HEK293 (cell line): ENCODE results near the gene LMO3.

Experiments
- BCL11B ChIP-seq: fragments of 450-650 bp; formaldehyde crosslinking; IDR thresholded peaks from 2 replicates; pipeline ENCODE4 v1.5.1; 2016; ENCODE audit warnings: low read depth, missing biosample characterization, missing genetic modification characterization
- GLI4 ChIP-seq: fragments of 450-650 bp; formaldehyde crosslinking; IDR thresholded peaks from 2 replicates; pipeline ENCODE4 v1.5.1; 2016; ENCODE audit warnings: missing biosample characterization, missing genetic modification characterization
- MZF1 ChIP-seq: fragments of 450-650 bp; formaldehyde crosslinking; IDR thresholded peaks from 2 replicates; pipeline ENCODE4 v1.5.1; 2017; ENCODE audit warnings: missing biosample characterization, missing genetic modification characterization, borderline replicate concordance
- RBAK ChIP-seq: fragments of 450-650 bp; formaldehyde crosslinking; IDR thresholded peaks from 2 replicates; pipeline ENCODE4 v1.5.1; 2016; ENCODE audit warnings: missing biosample characterization, missing genetic modification characterization
- WT1 ChIP-seq: fragments of 450-650 bp; formaldehyde crosslinking; IDR thresholded peaks from 2 replicates; pipeline ENCODE4 v1.5.1; 2016; ENCODE audit warnings: missing biosample characterization, missing genetic modification characterization
- ZBTB21 ChIP-seq: fragments of 450-650 bp; formaldehyde crosslinking; IDR thresholded peaks from 2 replicates; pipeline ENCODE4 v1.5.1; 2017; ENCODE audit warnings: missing biosample characterization, missing genetic modification characterization
- ZFP41 ChIP-seq: fragments of 450-650 bp; formaldehyde crosslinking; IDR thresholded peaks from 2 replicates; pipeline ENCODE4 v1.5.1; 2016; ENCODE audit warnings: missing biosample characterization, missing genetic modification characterization, borderline replicate concordance
- ZNF473 ChIP-seq: fragments of 450-650 bp; formaldehyde crosslinking; IDR thresholded peaks from 2 replicates; pipeline ENCODE4 v1.5.1; 2017; ENCODE audit warnings: missing biosample characterization, missing genetic modification characterization
- ZNF530 ChIP-seq: fragments of 450-650 bp; formaldehyde crosslinking; IDR thresholded peaks from 2 replicates; pipeline ENCODE4 v1.5.1; 2016; ENCODE audit warnings: low read depth, missing biosample characterization, missing genetic modification characterization
- ZNF777 ChIP-seq: fragments of 450-650 bp; formaldehyde crosslinking; IDR thresholded peaks from 2 replicates; pipeline ENCODE4 v1.5.1; 2017; ENCODE audit warnings: missing biosample characterization, missing genetic modification characterization, borderline replicate concordance
- TF ChIP-seq, protein P1 (sequence below): fragments of 450-650 bp; formaldehyde crosslinking; IDR thresholded peaks from 2 replicates; pipeline ENCODE4 v1.5.1; 2016; ENCODE audit warnings: missing biosample characterization, missing genetic modification characterization
- TF ChIP-seq, protein P2 (sequence below): fragments of 450-650 bp; formaldehyde crosslinking; optimal IDR thresholded peaks from 2 replicates; pipeline ENCODE3; 2016; ENCODE audit warnings: missing biosample characterization, mild to moderate bottlenecking, missing genetic modification characterization
- TF ChIP-seq, protein P3 (sequence below): fragments of 450-650 bp; formaldehyde crosslinking; IDR thresholded peaks from 2 replicates; pipeline ENCODE4 v1.5.1; 2016; ENCODE audit warnings: missing biosample characterization, missing genetic modification characterization
- TF ChIP-seq, protein P4 (sequence below): fragments of 450-650 bp; formaldehyde crosslinking; IDR thresholded peaks from 2 replicates; pipeline ENCODE4 v1.5.1; 2017; ENCODE audit warnings: missing biosample characterization, missing genetic modification characterization

DNA sequence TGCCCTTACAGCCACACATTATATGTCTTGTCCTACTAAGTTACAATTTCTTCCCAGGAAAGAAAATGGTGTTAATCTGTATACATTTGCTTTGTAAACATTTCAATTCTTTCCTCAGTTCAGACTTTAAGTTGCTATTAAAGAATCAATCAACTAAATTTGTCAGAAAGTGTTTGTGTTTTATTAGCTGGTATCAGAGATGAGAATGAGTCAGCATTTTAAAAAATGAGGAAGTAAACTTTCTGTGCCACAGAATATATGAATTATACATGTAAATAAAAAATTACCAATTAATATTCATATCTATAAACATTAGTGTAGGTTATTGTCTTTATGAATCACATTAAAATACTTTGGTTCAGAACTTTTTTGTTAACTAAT, 82.0 kb downstream of the LMO3 start:
- TF ChIP-seq, protein P1, sequence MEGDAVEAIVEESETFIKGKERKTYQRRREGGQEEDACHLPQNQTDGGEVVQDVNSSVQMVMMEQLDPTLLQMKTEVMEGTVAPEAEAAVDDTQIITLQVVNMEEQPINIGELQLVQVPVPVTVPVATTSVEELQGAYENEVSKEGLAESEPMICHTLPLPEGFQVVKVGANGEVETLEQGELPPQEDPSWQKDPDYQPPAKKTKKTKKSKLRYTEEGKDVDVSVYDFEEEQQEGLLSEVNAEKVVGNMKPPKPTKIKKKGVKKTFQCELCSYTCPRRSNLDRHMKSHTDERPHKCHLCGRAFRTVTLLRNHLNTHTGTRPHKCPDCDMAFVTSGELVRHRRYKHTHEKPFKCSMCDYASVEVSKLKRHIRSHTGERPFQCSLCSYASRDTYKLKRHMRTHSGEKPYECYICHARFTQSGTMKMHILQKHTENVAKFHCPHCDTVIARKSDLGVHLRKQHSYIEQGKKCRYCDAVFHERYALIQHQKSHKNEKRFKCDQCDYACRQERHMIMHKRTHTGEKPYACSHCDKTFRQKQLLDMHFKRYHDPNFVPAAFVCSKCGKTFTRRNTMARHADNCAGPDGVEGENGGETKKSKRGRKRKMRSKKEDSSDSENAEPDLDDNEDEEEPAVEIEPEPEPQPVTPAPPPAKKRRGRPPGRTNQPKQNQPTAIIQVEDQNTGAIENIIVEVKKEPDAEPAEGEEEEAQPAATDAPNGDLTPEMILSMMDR = no peak
- TF ChIP-seq BCL11B (tag by site-specific recombination) = no peak
- no peak for TF ChIP-seq ZBTB21 (tag by site-specific recombination)
- no peak for TF ChIP-seq ZNF530 (tag by site-specific recombination)
- TF ChIP-seq WT1 = no peak
- TF ChIP-seq, protein P2, sequence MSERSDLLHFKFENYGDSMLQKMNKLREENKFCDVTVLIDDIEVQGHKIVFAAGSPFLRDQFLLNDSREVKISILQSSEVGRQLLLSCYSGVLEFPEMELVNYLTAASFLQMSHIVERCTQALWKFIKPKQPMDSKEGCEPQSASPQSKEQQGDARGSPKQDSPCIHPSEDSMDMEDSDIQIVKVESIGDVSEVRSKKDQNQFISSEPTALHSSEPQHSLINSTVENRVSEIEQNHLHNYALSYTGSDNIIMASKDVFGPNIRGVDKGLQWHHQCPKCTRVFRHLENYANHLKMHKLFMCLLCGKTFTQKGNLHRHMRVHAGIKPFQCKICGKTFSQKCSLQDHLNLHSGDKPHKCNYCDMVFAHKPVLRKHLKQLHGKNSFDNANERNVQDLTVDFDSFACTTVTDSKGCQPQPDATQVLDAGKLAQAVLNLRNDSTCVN = no peak
- TF ChIP-seq GLI4 (tag by site-specific recombination) = no peak
- TF ChIP-seq, protein P3, sequence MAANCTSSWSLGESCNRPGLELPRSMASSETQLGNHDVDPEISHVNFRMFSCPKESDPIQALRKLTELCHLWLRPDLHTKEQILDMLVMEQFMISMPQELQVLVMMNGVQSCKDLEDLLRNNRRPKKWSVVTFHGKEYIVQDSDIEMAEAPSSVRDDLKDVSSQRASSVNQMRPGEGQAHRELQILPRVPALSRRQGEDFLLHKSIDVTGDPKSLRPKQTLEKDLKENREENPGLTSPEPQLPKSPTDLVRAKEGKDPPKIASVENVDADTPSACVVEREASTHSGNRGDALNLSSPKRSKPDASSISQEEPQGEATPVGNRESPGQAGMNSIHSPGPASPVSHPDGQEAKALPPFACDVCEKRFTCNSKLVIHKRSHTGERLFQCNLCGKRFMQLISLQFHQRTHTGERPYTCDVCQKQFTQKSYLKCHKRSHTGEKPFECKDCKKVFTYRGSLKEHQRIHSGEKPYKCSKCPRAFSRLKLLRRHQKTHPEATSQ = no peak
- no peak for TF ChIP-seq ZNF777 (tag by site-specific recombination)
- no peak for TF ChIP-seq RBAK (tag by site-specific recombination)
- no peak for TF ChIP-seq ZNF473 (tag by site-specific recombination)
- TF ChIP-seq, protein P4, sequence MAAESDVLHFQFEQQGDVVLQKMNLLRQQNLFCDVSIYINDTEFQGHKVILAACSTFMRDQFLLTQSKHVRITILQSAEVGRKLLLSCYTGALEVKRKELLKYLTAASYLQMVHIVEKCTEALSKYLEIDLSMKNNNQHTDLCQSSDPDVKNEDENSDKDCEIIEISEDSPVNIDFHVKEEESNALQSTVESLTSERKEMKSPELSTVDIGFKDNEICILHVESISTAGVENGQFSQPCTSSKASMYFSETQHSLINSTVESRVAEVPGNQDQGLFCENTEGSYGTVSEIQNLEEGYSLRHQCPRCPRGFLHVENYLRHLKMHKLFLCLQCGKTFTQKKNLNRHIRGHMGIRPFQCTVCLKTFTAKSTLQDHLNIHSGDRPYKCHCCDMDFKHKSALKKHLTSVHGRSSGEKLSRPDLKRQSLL = no peak
- no peak for TF ChIP-seq ZFP41 (tag by site-specific recombination)
- TF ChIP-seq MZF1 (tag by site-specific recombination) = no peak
